Measurements from ENCODE around the gene GHRHR. TPM values are rescaled to one million over a fixed set of nuclear protein-coding genes. Genes with fewer than 3 reads are reported as not detected.
A peak's percentile ranks its signal among the peaks of the same experiment; 100 is the strongest.

The GHRHR gene
- polyA plus RNA-seq, 1 donor = not detected

DNA sequence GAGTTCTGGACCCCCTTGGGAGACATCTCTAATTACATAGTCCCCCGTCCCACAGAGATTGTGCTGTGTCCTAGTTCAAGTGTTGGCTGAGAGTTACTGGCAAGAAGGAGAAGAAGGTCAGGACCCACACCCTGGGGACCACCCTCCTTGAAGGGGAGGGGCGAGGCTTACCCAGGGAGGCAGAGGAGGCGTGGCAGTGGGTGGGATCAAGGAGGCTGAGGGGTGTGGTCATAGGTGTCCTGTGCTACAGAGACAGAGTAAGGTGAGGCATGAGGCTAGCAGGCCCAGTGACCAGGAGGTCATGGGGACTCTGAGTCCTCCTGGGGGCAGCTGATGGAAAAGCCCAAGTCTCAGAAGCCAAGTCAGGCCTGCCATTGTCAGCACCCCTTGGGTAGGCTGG lies 59.0 kb downstream of the GHRHR start:
- no peaks in the 10 kb centered on the region for H3K36me3 ChIP-seq (ENCODE audit: control insufficient read depth, insufficient read depth, low read length)
- no peaks in the 10 kb centered on the region for H3K9me3 ChIP-seq (ENCODE audit: control insufficient read depth, low read depth, low read length)
- WGBS (ENCODE audit: insufficient coverage, low lambda C conversion rate) = no CpG with 5 or more reads among the region's 3 CpGs
- peaks cover 6% of the 10 kb centered on the region for H3K4me1 ChIP-seq (ENCODE audit: control insufficient read depth, insufficient read depth, low read length)
- no peak for DNase-seq
- no peak overlapping the region for H3K4me3 ChIP-seq (ENCODE audit: low read length)
- H3K27ac ChIP-seq (ENCODE audit: low read length) = no peak overlapping the region
- peaks cover 4% of the 10 kb centered on the region for H3K27me3 ChIP-seq (ENCODE audit: control insufficient read depth, insufficient read depth, low read length)

DNA sequence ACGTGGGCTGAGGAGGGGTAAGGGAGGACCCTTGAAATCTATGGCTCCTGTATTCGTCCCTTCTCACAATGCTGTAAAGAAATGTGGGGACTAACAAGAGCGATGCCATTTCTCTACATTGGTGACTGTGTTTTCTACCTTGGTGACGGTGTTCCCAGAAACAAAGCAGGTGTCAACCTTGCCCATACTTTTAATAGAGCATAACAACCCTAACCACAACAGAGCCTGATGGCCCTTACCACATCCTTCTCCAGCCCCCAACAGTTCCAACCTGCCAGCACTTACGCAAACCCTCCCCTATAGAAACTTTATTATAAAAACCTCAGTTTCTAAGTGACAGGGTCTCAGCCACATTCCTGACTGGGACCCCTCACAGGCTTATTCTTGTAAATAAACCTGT lies 60.1 kb downstream of the GHRHR start:
- no CpG with 5 or more reads among the region's 5 CpGs for WGBS (ENCODE audit: insufficient coverage, low lambda C conversion rate)
- no peak for DNase-seq
- H3K4me1 ChIP-seq (ENCODE audit: control insufficient read depth, insufficient read depth, low read length) = peaks cover 6% of the 10 kb centered on the region
- peaks cover 4% of the 10 kb centered on the region for H3K27me3 ChIP-seq (ENCODE audit: control insufficient read depth, insufficient read depth, low read length)
- no peaks in the 10 kb centered on the region for H3K36me3 ChIP-seq (ENCODE audit: control insufficient read depth, insufficient read depth, low read length)
- H3K4me3 ChIP-seq (ENCODE audit: low read length) = no peak overlapping the region
- H3K27ac ChIP-seq (ENCODE audit: low read length) = no peak overlapping the region
- H3K9me3 ChIP-seq (ENCODE audit: control insufficient read depth, low read depth, low read length) = no peaks in the 10 kb centered on the region

DNA sequence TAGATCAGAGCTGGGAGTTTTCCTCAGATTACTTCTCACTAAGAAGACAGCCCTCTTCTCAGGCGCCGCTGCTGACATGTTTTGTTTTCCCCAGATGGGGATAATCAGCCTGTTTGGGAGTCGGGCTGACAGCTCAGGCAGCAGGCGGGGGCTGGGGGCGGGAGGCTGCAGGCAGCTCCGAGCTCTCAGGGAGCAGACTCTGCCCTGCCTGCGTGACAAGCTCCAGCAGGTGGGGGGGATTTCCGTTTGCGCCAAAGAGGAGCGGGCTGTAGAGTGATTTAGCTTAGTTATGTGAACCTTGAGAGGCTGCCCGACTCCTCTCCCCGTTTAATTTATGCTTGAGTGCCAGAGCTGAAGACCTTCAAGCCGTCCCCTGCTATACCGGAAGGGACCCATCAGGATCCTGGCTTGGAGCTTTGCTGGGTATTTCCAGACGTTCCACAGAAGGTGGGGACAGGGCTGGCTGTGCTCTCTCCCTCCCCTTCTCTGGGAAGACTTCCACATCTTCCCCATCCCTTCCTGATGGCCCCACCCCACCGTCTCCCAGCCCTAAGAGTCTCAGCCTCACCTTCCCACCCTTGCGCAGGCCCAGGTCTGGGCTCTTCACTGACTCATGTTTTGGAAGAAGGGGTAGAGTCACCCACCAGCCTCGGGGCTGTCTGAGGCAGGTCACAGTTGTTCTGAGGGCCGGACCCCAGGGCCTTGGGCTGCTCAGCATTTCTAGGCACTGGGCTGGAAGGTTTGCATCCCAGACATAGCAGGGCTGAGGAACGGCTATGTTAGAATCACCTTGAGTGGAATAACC lies 63.6 kb downstream of the GHRHR start:
- Histone ChIP-seq H3K9me3 (ENCODE audit: control insufficient read depth, low read depth, low read length) (no peaks in the 10 kb centered on the region), H3K4me3 (ENCODE audit: low read length) (no peak overlapping the region), H3K36me3 (ENCODE audit: control insufficient read depth, insufficient read depth, low read length) (no peaks in the 10 kb centered on the region), H3K4me1 (ENCODE audit: control insufficient read depth, insufficient read depth, low read length) (peaks cover 6% of the 10 kb centered on the region), H3K27ac (ENCODE audit: low read length) (peak overlapping the region; percentile 53), H3K27me3 (ENCODE audit: control insufficient read depth, insufficient read depth, low read length) (peaks cover 4% of the 10 kb centered on the region)
- DNase-seq = peak; percentile 45 to 58
- no CpG with 5 or more reads among the region's 20 CpGs for WGBS (ENCODE audit: insufficient coverage, low lambda C conversion rate)

DNA sequence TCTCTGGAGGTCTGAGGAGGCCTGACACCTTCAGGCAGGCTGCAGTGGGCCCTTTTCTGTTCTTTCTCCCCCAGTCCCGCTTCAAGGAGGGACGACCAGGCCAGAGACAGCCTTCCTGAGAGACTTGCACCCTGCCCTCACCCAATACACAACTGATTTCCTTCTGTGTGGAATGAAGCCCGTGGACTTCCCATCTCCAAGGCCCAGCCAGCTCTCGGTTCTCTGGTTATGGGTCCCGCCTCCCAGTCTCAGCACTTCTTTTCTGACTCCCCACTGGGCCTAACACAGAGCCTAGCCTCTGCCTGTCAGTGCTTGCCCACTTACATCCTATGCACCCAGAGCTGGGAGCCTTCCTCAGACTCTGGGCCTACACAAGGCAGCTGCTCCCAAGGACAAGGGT lies 64.3 kb downstream of the GHRHR start:
- Histone ChIP-seq H3K9me3 (ENCODE audit: control insufficient read depth, low read depth, low read length) (no peaks in the 10 kb centered on the region), H3K27me3 (ENCODE audit: control insufficient read depth, insufficient read depth, low read length) (peaks cover 4% of the 10 kb centered on the region), H3K4me1 (ENCODE audit: control insufficient read depth, insufficient read depth, low read length) (peaks cover 6% of the 10 kb centered on the region), H3K27ac (ENCODE audit: low read length) (no peak overlapping the region), H3K36me3 (ENCODE audit: control insufficient read depth, insufficient read depth, low read length) (no peaks in the 10 kb centered on the region), H3K4me3 (ENCODE audit: low read length) (no peak overlapping the region)
- no peak for DNase-seq
- no CpG with 5 or more reads among the region's 5 CpGs for WGBS (ENCODE audit: insufficient coverage, low lambda C conversion rate)

DNA sequence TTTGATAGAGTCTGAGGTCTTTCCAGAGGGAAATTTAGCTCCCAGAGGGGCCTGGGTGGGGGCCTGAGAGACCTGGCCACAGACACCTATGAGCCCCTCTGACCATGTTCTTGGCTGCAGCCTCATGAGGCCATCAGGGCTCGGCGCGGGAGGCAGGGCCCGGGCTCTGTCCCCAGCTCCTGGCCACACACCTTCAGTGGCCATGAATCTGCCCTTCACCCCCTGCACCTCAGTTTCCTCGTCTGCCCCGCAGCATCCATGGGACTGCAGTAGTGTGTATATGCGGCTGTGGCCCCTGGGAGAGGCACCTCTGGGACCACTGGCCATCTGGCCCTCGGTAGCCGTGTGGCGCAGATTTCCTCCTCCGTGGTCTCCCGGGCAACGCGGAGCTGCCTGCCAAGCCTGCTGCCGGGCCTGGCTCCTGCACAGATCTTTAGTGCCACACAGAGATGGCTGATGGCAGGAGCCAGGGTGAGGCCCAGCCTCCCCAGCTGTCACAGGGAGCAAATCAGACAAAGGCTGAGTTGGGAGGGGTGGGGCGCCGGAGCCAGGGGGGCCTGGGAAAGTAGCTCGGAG lies 64.8 kb downstream of the GHRHR start:
- Histone ChIP-seq H3K4me1 (ENCODE audit: control insufficient read depth, insufficient read depth, low read length) (peaks cover 6% of the 10 kb centered on the region), H3K9me3 (ENCODE audit: control insufficient read depth, low read depth, low read length) (no peaks in the 10 kb centered on the region), H3K27me3 (ENCODE audit: control insufficient read depth, insufficient read depth, low read length) (peaks cover 4% of the 10 kb centered on the region), H3K27ac (ENCODE audit: low read length) (no peak overlapping the region), H3K36me3 (ENCODE audit: control insufficient read depth, insufficient read depth, low read length) (no peaks in the 10 kb centered on the region), H3K4me3 (ENCODE audit: low read length) (no peak overlapping the region)
- DNase-seq = no peak
- WGBS (ENCODE audit: insufficient coverage, low lambda C conversion rate) = no CpG with 5 or more reads among the region's 18 CpGs

Other genes starting within 250 kb of the GHRHR start
- gene INMT, start 211.8 kb upstream of the GHRHR start, polyA plus RNA-seq = 10.1 TPM
- gene MINDY4, start 192.5 kb upstream of the GHRHR start, polyA plus RNA-seq = 12.3 TPM
- gene AQP1, start 52.1 kb upstream of the GHRHR start, polyA plus RNA-seq = 81.6 TPM
- gene ADCYAP1R1, start 88.4 kb downstream of the GHRHR start, polyA plus RNA-seq = 4.4 TPM

All from large intestine (tissue), 3 donors.